HEK293 (cell line): ENCODE measurements around the gene GARRE1.

Source experiments
- CTCF ChIA-PET: fragments of 350-600 bp; formaldehyde crosslinking; extraction: SDS; loops from one replicate; lab custom pipeline; 2021; ENCODE audit warnings: antibody characterized with exemption; lab: Yijun Ruan, JAX
- POLR2A ChIA-PET: fragments of 300-600 bp; formaldehyde crosslinking; extraction: SDS; loops from one replicate; lab custom pipeline; 2020; ENCODE audit warnings: antibody characterized with exemption, inconsistent platforms; lab: Yijun Ruan, JAX
- H3K27ac ChIP-seq: fragments of 200-500 bp; sonication (Bioruptor generic); 2 replicates; pipeline ENCODE4 v1.5.1; 2014; ENCODE audit warnings: low read depth, low read length, control low read depth, inconsistent platforms; ENCODE audit errors: extremely low read depth
- H3K36me3 ChIP-seq, 2 experiments: fragments of 200-500 bp in 1 of 2; sonication (Bioruptor generic) in 1 of 2; 1 replicate in 1 of 2; 2 replicates in 1 of 2; pipeline ENCODE4 v1.5.1; 2014 to 2017; ENCODE audit warnings: inconsistent platforms in 2 of 2, low read length in 2 of 2; ENCODE audit not compliant: control insufficient read depth in 2 of 2, insufficient read depth in 1 of 2
- H3K4me1 ChIP-seq: fragments of 200-500 bp; sonication (Bioruptor generic); 2 replicates; pipeline ENCODE4 v1.5.1; 2014; ENCODE audit warnings: mild to moderate bottlenecking, low read length, inconsistent platforms; ENCODE audit not compliant: control insufficient read depth, insufficient read depth
- H3K4me3 ChIP-seq: 2 replicates; pipeline ENCODE4 v1.5.1; 2011; ENCODE audit warnings: low read depth, mild to moderate bottlenecking, control low read depth, low read length, moderate library complexity
- H3K9me3 ChIP-seq: fragments of 200-500 bp; sonication (Bioruptor generic); 2 replicates; pipeline ENCODE4 v1.5.1; 2014; ENCODE audit warnings: low read depth, low read length, inconsistent platforms; ENCODE audit not compliant: control insufficient read depth, insufficient read depth
- GFI1B ChIP-seq: fragments of 450-650 bp; formaldehyde crosslinking; IDR thresholded peaks from 2 replicates; pipeline ENCODE4 v1.5.1; 2016; ENCODE audit warnings: missing biosample characterization, missing genetic modification characterization
- GLI2 ChIP-seq: fragments of 450-650 bp; formaldehyde crosslinking; IDR thresholded peaks from 2 replicates; pipeline ENCODE4; 2017; ENCODE audit warnings: missing biosample characterization, missing genetic modification characterization, low read depth, borderline replicate concordance
- KLF7 ChIP-seq: fragments of 450-650 bp; formaldehyde crosslinking; IDR thresholded peaks from 2 replicates; pipeline ENCODE4 v1.5.1; 2016; ENCODE audit warnings: missing biosample characterization, missing genetic modification characterization, borderline replicate concordance
- MYNN ChIP-seq: fragments of 450-650 bp; formaldehyde crosslinking; IDR thresholded peaks from 2 replicates; pipeline ENCODE4 v1.5.1; 2016; ENCODE audit warnings: missing biosample characterization, missing genetic modification characterization, borderline replicate concordance
- OVOL3 ChIP-seq: fragments of 450-650 bp; formaldehyde crosslinking; IDR thresholded peaks from 2 replicates; pipeline ENCODE4 v1.5.1; 2016; ENCODE audit warnings: missing biosample characterization, missing genetic modification characterization
- REST ChIP-seq: fragments of 450-650 bp; formaldehyde crosslinking; IDR thresholded peaks from 2 replicates; pipeline ENCODE4 v1.5.1; 2016; ENCODE audit warnings: missing biosample characterization, missing genetic modification characterization
- SP2 ChIP-seq: fragments of 450-650 bp; formaldehyde crosslinking; IDR thresholded peaks from 2 replicates; pipeline ENCODE4 v1.5.1; 2016; ENCODE audit warnings: missing biosample characterization, missing genetic modification characterization
- WT1 ChIP-seq: fragments of 450-650 bp; formaldehyde crosslinking; IDR thresholded peaks from 2 replicates; pipeline ENCODE4 v1.5.1; 2016; ENCODE audit warnings: missing biosample characterization, missing genetic modification characterization
- YY1 ChIP-seq: fragments of 450-650 bp; formaldehyde crosslinking; IDR thresholded peaks from 2 replicates; pipeline ENCODE4 v1.5.1; 2018; ENCODE audit warnings: missing biosample characterization, missing genetic modification characterization
- ZBTB1 ChIP-seq: fragments of 450-650 bp; formaldehyde crosslinking; IDR thresholded peaks from 2 replicates; pipeline ENCODE4 v1.5.1; 2016; ENCODE audit warnings: missing biosample characterization, missing genetic modification characterization
- ZBTB44 ChIP-seq: fragments of 450-650 bp; IDR thresholded peaks from 2 replicates; pipeline ENCODE4 v1.5.1; 2018; ENCODE audit warnings: missing biosample characterization, mild to moderate bottlenecking, missing genetic modification characterization
- ZBTB48 ChIP-seq: fragments of 450-650 bp; formaldehyde crosslinking; IDR thresholded peaks from 2 replicates; pipeline ENCODE4 v1.5.1; 2016; ENCODE audit warnings: missing biosample characterization, missing genetic modification characterization
- ZBTB7A ChIP-seq: fragments of 450-650 bp; formaldehyde crosslinking; IDR thresholded peaks from 2 replicates; pipeline ENCODE4 v1.5.1; 2016; ENCODE audit warnings: low read depth, missing biosample characterization, missing genetic modification characterization
- ZIC2 ChIP-seq: fragments of 450-650 bp; formaldehyde crosslinking; IDR thresholded peaks from 2 replicates; pipeline ENCODE4 v1.5.1; 2016; ENCODE audit warnings: missing biosample characterization, missing genetic modification characterization
- ZNF114 ChIP-seq: fragments of 450-650 bp; formaldehyde crosslinking; IDR thresholded peaks from 2 replicates; pipeline ENCODE4 v1.5.0; 2017; ENCODE audit warnings: missing biosample characterization, missing genetic modification characterization
- ZNF157 ChIP-seq: fragments of 450-650 bp; formaldehyde crosslinking; IDR thresholded peaks from 2 replicates; pipeline ENCODE4 v1.5.1; 2016; ENCODE audit warnings: missing biosample characterization, missing genetic modification characterization
- ZNF16 ChIP-seq: fragments of 450-650 bp; formaldehyde crosslinking; IDR thresholded peaks from 2 replicates; pipeline ENCODE4 v1.5.1; 2016; ENCODE audit warnings: low read depth, missing biosample characterization, missing genetic modification characterization
- ZNF175 ChIP-seq: fragments of 450-650 bp; formaldehyde crosslinking; IDR thresholded peaks from 2 replicates; pipeline ENCODE4 v1.5.1; 2016; ENCODE audit warnings: missing biosample characterization, missing genetic modification characterization
- ZNF23 ChIP-seq: fragments of 450-650 bp; formaldehyde crosslinking; IDR thresholded peaks from 2 replicates; pipeline ENCODE4 v1.5.1; 2016; ENCODE audit warnings: missing biosample characterization, missing genetic modification characterization, borderline replicate concordance
- ZNF292 ChIP-seq: fragments of 450-650 bp; formaldehyde crosslinking; IDR thresholded peaks from 2 replicates; pipeline ENCODE4 v1.5.1; 2016; ENCODE audit warnings: low read depth, missing biosample characterization, missing genetic modification characterization, borderline replicate concordance
- ZNF37A ChIP-seq: fragments of 450-650 bp; IDR thresholded peaks from 2 replicates; pipeline ENCODE4 v1.5.1; 2018; ENCODE audit warnings: missing biosample characterization, missing genetic modification characterization
- ZNF48 ChIP-seq: fragments of 450-650 bp; formaldehyde crosslinking; IDR thresholded peaks from 2 replicates; pipeline ENCODE4 v1.5.1; 2016; ENCODE audit warnings: missing biosample characterization, missing genetic modification characterization
- ZNF501 ChIP-seq: fragments of 450-650 bp; formaldehyde crosslinking; IDR thresholded peaks from 2 replicates; pipeline ENCODE4 v1.5.1; 2016; ENCODE audit warnings: missing biosample characterization, missing genetic modification characterization
- ZNF510 ChIP-seq: fragments of 450-650 bp; formaldehyde crosslinking; IDR thresholded peaks from 2 replicates; pipeline ENCODE4 v1.5.1; 2018; ENCODE audit warnings: mild to moderate bottlenecking, missing genetic modification characterization, missing biosample characterization; ENCODE audit not compliant: insufficient replicate concordance
- ZNF521 ChIP-seq: fragments of 450-650 bp; formaldehyde crosslinking; IDR thresholded peaks from 2 replicates; pipeline ENCODE4 v1.5.1; 2017; ENCODE audit warnings: missing biosample characterization, mild to moderate bottlenecking, missing genetic modification characterization
- ZNF544 ChIP-seq: fragments of 450-650 bp; formaldehyde crosslinking; IDR thresholded peaks from 2 replicates; pipeline ENCODE4 v1.5.0; 2017; ENCODE audit warnings: missing biosample characterization, missing genetic modification characterization
- ZNF558 ChIP-seq: fragments of 450-650 bp; formaldehyde crosslinking; IDR thresholded peaks from 2 replicates; pipeline ENCODE4 v1.5.1; 2016; ENCODE audit warnings: missing biosample characterization, missing genetic modification characterization
- ZNF658 ChIP-seq: fragments of 450-650 bp; formaldehyde crosslinking; IDR thresholded peaks from 2 replicates; pipeline ENCODE4; 2016; ENCODE audit warnings: missing biosample characterization, missing genetic modification characterization
- ZNF843 ChIP-seq: fragments of 450-650 bp; formaldehyde crosslinking; IDR thresholded peaks from 2 replicates; pipeline ENCODE4 v1.5.1; 2016; ENCODE audit warnings: missing biosample characterization, missing genetic modification characterization
- ZSCAN23 ChIP-seq: fragments of 450-650 bp; formaldehyde crosslinking; IDR thresholded peaks from 2 replicates; pipeline ENCODE4 v1.5.1; 2016; ENCODE audit warnings: missing biosample characterization, missing genetic modification characterization
- TF ChIP-seq, protein P1 (sequence below): sonication (generic); formaldehyde crosslinking; IDR thresholded peaks from 2 replicates; pipeline ENCODE4 v1.8.1; 2022; ENCODE audit warnings: mild to moderate bottlenecking, moderate library complexity, missing genetic modification reagents

Gene GARRE1

DNA sequence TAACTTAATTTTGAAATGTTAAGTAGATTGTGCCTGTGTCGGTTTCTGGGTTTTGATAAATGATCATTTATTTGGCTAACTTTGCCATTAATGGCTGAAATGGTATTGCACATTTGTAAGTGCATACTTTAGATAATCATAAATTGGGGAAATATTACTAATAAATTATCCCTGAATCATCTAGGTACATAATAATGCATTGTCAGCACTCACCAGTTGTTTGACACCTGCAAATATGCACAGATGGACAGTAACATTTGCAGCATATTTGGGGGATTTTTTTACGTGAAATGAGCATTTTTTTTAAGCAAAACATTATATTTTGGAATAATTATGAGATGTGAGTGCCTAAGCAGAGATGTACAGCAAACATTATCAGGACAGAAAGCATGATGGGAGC lies 41.1 kb upstream of the GARRE1 start:
- no peak overlapping the region for H3K27ac ChIP-seq
- TF ChIP-seq ZBTB1 (no peak), ZNF16 (no peak), SP2 (tag by site-specific recombination) (no peak), ZBTB44 (tag by site-specific recombination) (0 out of 2 replicates have a peak, but pooled peaks have one; percentile 2), REST (tag by site-specific recombination) (no peak)
- TF ChIP-seq, protein P1, sequence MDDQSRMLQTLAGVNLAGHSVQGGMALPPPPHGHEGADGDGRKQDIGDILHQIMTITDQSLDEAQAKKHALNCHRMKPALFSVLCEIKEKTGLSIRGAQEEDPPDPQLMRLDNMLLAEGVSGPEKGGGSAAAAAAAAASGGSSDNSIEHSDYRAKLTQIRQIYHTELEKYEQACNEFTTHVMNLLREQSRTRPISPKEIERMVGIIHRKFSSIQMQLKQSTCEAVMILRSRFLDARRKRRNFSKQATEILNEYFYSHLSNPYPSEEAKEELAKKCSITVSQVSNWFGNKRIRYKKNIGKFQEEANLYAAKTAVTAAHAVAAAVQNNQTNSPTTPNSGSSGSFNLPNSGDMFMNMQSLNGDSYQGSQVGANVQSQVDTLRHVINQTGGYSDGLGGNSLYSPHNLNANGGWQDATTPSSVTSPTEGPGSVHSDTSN: no peak
- peaks cover 18% of the 10 kb centered on the region for H3K4me1 ChIP-seq
- peaks cover 61 to 93% of the 10 kb centered on the region in 2 experiments for H3K36me3 ChIP-seq
- H3K9me3 ChIP-seq: no peaks in the 10 kb centered on the region
- H3K4me3 ChIP-seq: no peak overlapping the region
- ChIA-PET POLR2A (no interaction called here), CTCF (interaction anchor here (0.6 kb wide), 1 partner anchor 30 kb away, joined by 3 read pairs; no protein-coding TSS in a partner anchor)

GRCh38 chr19:34214040-34214439 lies 40.3 kb upstream of the GARRE1 start:
- ChIA-PET POLR2A (no interaction called here), CTCF (interaction anchor here (0.6 to 0.7 kb wide), 3 partner anchors 30 to 215 kb away, joined by 3 read pairs; no protein-coding TSS in a partner anchor)
- H3K4me1 ChIP-seq: peaks cover 25% of the 10 kb centered on the region
- no peaks in the 10 kb centered on the region for H3K9me3 ChIP-seq
- no peak overlapping the region for H3K4me3 ChIP-seq
- H3K27ac ChIP-seq: no peak overlapping the region; the same call in 1 of the 2 replicates
- H3K36me3 ChIP-seq: peaks cover 56 to 85% of the 10 kb centered on the region in 2 experiments
- no peak for TF ChIP-seq ZNF843 (tag by site-specific recombination)
- TF ChIP-seq ZNF114: no peak
- peak; percentile 96 for TF ChIP-seq ZBTB1
- TF ChIP-seq ZNF157 (tag by site-specific recombination): no peak
- TF ChIP-seq GFI1B: peak; percentile 57; the same call in 1 of the 2 replicates
- TF ChIP-seq KLF7 (tag by site-specific recombination): 0 out of 2 replicates have a peak, but pooled peaks have one; percentile 31
- TF ChIP-seq ZNF510: peak; percentile 68
- TF ChIP-seq MYNN (tag by site-specific recombination): no peak
- TF ChIP-seq ZBTB7A: no peak
- peak; percentile 91 for TF ChIP-seq ZNF558
- TF ChIP-seq ZSCAN23 (tag by site-specific recombination): peak; percentile 67; the same call in 1 of the 2 replicates
- TF ChIP-seq ZNF37A: no peak
- no peak for TF ChIP-seq YY1
- TF ChIP-seq GLI2 (tag by site-specific recombination): peak; percentile 71; the same call in 1 of the 2 replicates
- TF ChIP-seq ZNF521 (tag by site-specific recombination): no peak
- TF ChIP-seq ZIC2 (tag by site-specific recombination): no peak
- TF ChIP-seq ZNF175 (tag by site-specific recombination): no peak
- peak; percentile 67; the same call in 1 of the 2 replicates for TF ChIP-seq ZNF501
- no peak; the same call in 1 of the 2 replicates for TF ChIP-seq ZNF292 (tag by site-specific recombination)
- no peak for TF ChIP-seq ZNF48
- TF ChIP-seq ZNF544: no peak
- TF ChIP-seq ZNF23: no peak
- no peak for TF ChIP-seq ZBTB48 (tag by site-specific recombination)
- TF ChIP-seq OVOL3 (tag by site-specific recombination): peak; percentile 78; the same call in 1 of the 2 replicates
- no peak for TF ChIP-seq ZNF658 (tag by site-specific recombination)
- TF ChIP-seq WT1 (tag by site-specific recombination): peak; percentile 60
